Stimulated activated CD4-positive, alpha-beta T cell treated with anti-CD3 and anti-CD28 coated beads, TNF-alpha, amount 100 ng/mL, for 1 hour (primary cell): Measurements from ENCODE around the gene SLCO3A1.

ENCODE experiments used
- DNase-seq, 3 donors: peaks; one replicate each; pipeline ENCODE4 v3.0.0-alpha.2; 2020; ENCODE audit warnings: low read depth in 3 of 3, low spot score in 1 of 3

The SLCO3A1 gene

GRCh38 chr15:91936927-91937326, 83.4 kb downstream of the SLCO3A1 start:
- no peak for DNase-seq

- no peak for DNase-seq
Measured at GRCh38 chr15:91938136-91938535, 84.6 kb downstream of the SLCO3A1 start.

- DNase-seq, result no peak
Measured at GRCh38 chr15:91939403-91939831, 85.9 kb downstream of the SLCO3A1 start.

DNA sequence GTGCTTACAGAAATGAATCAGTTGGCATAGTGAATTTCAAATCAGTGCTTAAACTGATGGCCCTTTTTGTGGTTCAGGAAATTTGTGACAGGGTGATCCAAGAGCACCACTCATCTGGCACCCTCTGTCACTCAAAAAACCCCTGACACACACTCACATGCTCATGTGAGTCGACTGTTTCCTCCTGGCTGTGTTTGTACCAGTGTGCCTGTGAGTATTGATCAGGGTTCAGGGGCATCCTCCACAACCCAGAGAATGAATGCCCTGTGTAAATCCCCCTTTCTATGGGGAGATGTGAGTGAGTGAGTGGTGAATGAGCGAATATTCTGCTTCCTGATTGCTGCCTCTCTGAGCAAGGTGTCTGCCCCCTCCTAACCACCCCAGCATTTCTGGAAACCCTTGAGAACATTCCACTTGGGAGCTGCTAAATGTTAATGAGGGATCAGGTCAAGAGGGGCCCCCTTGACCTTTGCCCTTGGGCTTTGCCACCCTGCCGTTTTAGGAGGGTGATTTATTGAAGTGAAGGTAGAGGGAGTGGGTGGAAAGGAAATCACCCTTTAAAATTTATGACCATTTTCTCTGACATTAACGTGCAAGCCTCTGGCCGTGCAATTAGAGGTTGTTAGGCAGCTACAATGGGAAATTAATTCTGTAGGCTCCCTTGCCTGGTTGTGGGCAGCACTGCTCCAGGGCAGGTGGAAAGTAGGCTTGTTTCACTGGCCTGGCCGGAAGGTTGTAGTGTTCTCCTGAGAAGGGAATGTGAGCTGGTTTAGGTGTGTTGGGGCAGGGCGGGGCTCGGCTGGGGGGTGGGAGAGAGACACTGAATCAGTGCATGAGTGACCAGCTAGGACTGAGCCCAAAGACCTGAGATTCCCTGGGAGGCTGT, 87.2 kb downstream of the SLCO3A1 start:
- DNase-seq, result no peak

GRCh38 chr15:91941871-91942658, 88.6 kb downstream of the SLCO3A1 start:
- DNase-seq, result no peak

- DNase-seq, result no peak
Measured at GRCh38 chr15:91942720-91943394, 89.3 kb downstream of the SLCO3A1 start.

DNA sequence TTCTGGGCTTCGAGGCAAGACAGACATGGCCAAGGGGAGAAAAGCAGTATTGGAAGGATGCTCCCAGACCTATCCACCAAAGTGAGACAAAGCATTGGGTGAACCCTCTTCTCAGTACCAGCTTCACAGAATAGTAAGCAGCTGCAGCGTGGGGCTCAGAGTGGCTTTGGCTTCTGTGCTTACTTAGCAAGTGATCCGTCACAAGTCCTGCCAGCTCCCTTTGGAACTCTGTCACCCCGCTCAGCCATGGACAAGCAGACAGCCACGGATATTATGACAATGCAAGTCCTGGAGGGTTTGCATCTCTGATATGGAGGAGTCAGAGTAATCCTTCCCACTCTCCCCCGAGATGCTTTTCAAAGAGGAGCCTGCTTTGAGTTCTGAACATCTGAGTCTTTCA, 90.8 kb downstream of the SLCO3A1 start:
- no peak for DNase-seq

- DNase-seq, result no peak
Measured at GRCh38 chr15:91945385-91945784, 91.9 kb downstream of the SLCO3A1 start.

- DNase-seq, result no peak
Measured at GRCh38 chr15:91946075-91946474, 92.6 kb downstream of the SLCO3A1 start.

GRCh38 chr15:91946581-91947292, 93.2 kb downstream of the SLCO3A1 start:
- DNase-seq, result no peak

- no peak for DNase-seq
Measured at GRCh38 chr15:91947293-91947679, 93.8 kb downstream of the SLCO3A1 start.

GRCh38 chr15:91947683-91948608, 94.4 kb downstream of the SLCO3A1 start:
- DNase-seq, result no peak

DNA sequence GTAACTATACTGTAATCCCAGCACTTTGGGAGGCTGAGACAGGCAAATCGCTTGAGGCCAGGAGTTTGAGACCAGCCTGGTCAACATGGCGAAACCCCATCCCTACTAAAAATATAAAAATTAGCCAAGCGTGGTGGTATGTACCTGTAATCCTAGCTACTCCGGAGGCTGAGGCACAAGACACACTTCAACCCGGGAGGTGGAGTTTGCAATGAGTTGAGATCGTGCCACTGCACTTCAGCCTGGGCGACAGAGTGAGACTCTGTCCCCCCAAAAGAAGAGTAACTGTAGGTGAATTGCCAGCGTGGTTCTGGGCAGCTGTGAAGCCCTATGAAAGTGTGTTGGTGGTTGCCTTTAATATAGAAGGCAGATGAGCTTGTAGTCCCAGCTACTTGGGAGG, 95.9 kb downstream of the SLCO3A1 start:
- no peak for DNase-seq

DNA sequence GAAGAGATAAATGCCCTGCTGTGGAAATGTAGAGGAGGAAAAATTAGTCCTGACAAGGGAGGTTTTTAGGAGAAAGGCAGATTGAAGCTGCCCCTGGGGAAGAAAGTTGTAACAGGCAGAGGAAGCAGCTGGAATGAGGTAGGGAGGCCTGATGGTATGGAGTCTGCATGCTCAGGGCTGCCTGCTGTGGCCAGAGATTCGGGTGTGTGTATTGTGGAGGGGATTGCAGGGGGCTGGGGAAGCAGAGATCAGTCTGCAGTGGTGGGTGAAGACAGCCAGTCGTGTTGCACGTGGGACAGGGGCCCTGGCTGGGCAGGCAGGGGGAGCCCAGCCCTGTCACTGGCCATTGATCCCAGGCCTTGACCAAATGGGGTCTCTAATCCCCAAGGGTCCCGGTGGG, 96.5 kb downstream of the SLCO3A1 start:
- DNase-seq, result no peak

DNA sequence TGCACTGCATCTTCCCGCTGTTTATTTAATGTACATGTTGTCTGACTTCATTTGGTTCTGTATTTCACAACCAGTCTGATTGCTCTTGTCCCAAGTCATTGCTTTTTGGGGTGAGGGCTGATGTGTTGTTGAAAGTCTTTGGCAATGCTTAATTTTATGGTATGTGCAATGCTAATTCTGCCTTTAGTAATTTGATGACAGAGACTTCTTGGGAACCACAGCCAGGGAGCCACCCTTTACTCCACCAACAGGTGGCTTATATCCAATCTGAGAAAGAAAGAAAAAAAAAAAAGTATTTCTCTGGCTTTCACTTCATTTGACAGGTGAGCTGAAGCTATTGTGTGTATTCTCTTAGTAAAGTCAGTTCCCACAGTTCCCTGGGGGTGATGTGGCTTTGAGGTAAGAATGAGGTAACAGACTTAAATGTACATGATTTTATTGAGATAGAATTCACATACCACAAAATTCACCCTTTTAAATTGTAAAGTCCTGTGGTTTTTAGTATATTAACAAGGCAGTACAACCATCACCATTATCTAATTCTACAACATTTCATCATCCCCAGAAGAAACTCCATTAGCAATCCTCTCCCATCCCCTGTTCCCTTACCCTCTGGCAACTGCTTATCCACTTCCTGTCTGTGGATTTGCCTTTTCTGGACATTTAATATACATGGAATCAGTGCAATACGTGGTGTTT, 97.3 kb downstream of the SLCO3A1 start:
- no peak for DNase-seq

DNA sequence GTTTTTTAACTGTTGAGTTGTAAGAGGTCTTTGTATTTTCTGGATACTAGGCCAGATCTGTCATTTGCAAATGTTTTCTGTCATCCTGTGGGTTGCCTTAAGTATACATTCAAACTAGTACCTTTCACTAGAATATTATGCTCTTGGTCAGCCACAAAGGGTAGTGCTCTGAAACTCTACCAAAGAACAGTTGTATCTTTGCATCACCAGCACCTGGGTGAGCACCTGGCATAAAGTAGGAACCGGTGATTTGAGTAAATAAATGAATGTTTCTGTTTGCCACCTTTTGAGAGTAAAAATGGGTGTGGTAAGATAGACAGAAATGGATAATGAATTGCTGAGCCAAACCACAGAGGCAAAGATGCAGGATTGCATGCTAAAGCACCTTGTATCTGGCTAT, 98.7 kb downstream of the SLCO3A1 start:
- no peak for DNase-seq

DNA sequence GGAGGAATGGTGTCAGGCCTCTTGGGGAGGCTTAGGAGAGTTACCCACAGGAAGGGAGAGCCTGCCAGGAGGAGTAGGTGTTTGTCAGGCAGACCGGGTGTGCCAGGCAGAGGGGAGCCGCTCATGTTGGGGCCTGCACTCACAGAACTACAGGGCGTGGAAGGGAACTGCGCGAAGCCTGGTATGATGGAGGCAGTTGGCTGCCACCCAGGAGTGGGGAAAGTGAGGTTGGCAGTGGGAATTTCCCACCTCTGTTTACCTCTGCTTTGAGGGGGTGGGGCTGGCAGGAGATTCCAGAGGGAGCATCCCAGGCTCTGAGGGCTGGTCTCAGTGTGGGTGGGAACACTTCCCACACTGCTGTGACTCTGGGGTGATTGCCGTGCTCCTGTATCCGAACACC, 99.9 kb downstream of the SLCO3A1 start:
- no peak for DNase-seq

DNA sequence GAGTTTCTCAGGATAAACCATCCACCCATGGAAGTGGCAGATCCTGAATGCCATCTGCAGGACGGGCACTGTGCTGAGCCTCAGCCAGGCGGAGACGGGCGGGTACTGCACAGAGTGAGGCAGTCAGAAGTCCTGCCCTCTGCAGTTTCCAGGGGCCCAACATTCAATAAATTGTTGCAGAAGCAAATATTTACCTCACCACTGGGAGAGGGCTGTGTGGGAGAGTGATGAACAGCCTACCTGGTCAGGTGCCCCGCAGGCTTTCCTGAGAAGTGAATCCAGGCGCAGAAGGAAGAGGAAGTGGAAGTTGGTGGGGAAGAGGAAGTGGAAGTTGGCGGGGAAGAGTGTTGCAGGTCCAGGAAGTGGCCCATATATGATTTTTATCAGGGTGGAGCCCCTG, 100.8 kb downstream of the SLCO3A1 start:
- no peak for DNase-seq

DNA sequence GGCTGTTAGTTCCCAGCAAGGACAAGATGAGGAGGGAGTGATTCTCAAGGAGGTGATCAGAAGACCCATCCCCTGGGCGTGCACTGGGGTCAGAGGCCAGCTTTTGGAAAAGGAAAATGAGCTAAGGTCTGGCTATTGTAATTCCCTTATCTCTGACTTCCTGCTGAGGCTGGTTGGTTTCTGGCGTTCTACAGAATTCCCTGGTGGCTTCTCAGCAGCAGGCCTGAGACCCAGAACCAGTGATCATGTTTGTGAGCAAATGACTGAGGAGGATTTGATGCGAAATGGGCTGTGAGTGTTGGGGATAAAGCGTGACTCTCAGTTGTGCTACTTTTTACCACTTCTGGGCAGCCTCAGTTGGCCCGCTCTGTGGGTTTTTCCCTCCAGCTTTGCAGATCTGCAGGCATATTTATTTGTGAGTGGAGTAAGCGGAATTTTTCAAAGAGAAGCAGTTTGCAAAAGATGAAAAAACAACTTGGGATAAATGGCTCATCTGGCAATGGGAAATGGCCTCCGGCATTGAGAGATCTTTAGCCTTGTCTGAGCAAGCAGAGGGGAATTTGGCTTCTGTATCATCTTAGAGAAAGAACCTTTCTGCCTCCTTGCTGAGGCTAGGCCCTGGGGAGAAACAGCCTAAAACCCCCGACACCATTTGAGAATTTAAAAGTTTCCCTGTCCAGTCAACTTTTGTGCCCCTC, 102.7 kb downstream of the SLCO3A1 start:
- DNase-seq, result no peak
